HL-60/S4 treated with retinoic acid at 250 ng/mL for 4 days and 3 days (cell line): ENCODE measurements around the gene KIF13A.
"Not testable (repeated sequence)": the region's sequence is repeated elsewhere in the genome, so short reads cannot be mapped to it uniquely, and the experiment has no call there.

Source experiments
- in situ Hi-C: fragments of 300-500 bp; cut with MboI; formaldehyde crosslinking; loops from 2 replicates; pipeline ENCODE4 v1.7.0; 2022; ENCODE audit warnings: low sequenced_read_pairs

KIF13A gene

DNA sequence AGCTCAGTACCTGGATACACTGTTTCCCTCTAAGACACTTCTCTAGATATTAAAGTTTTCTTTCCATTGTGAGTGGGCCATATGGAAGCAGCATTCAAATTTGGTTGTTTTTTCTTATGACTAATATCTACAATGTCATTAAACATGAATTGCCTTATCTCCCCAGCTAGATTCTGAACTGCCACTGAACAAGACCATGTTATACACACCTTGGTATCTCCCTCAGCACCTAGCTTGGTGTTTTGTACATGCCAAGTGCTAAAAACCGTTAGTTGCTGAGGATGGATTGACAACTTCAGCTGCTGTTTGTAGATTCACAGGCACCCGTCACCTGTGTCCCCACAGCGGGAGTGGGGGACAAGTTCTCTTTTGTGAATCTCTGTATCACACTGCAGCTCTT lies 131.1 kb downstream of the KIF13A start:
- in situ Hi-C loops, result no loop called here

DNA sequence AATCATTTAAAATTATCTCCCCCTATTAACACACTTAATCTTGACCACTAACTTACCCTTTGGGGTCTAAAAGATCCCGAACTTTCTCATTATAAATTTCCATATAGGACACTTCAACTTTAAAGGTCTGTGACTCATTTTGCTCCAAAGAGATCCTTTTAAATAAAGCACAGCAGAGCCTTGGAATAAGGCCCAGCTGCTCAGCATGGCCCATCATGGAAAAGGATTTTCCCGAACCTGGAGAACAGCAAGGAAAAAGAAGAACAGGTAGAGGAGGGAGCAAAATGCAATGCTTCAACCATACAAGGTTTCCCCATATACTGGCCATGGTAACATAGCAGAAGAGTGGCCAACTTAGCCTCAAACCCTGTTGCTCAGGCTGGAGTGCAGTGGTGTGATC lies 132.1 kb downstream of the KIF13A start:
- in situ Hi-C loops, result no loop called here

DNA sequence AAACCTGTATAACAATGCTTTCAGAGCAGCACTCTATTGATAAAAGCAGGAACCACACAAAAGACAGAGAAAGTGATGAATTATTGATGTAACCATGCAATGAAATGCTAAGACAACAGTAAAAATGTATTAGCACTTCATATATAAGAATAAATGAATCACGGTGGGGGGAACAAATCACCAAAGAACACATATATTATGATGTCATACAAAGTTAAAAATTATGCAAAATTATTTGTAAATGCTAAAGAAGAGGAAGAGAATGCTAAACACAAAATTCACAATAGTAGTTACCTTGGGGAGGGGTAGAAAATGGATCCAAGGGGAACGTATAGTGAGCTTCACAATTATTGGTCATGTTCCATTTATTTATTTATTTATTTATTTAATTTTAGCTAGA lies 133.9 kb downstream of the KIF13A start:
- in situ Hi-C loops, result no loop called here

DNA sequence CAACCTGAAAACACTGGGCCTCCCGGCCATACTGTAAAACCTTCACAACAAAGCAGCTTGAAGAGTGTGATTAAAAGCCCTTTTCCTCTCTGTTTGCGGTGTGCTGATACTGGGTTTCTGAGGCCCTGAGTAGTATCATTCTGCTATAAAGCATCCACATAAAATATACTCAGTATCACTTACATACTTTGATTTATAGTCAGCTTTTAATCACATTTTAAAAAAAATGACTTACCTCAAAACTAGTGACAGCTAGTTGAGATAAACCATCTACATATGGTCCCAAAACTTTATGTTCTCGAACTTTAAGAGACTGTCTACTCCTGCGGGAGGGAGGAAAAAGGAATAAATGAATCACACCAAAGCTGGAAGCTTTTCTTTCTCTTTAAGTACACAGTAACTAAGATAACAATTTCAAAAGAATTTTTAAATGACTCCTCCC lies 135.7 kb downstream of the KIF13A start:
- in situ Hi-C loops, result no loop called here

DNA sequence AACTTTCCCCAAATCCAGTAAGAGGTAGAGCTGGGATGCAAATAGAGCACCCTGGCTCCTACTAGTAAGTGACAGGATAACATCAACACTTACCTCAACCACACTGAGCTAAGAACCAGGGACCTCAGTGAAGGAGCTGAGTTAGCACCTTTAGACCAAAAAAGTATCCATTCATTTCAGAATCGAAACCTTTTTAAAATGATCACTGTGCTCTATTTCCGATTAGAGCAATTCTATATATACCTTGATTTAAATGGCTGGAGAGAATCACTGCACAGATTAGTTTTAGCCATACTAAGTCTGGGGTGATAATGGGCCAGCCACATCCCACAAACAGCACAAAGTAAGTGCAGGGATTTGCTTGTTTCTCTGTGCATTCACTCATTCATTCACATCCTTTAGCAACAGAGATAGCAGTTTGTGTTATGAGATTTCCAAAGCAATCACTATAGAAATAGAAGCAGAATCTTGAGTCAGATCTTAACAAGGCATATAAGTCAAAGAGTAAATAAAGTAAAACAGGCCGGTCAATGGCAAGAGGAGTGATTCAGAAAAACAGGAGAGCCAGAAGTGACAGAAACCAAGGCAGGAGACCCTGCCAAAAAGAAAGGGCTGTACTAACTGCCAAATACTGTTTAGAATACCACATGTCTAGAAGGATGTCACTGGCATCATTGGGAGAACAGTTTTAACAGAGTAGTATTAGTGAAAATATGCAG lies 136.3 kb downstream of the KIF13A start:
- in situ Hi-C loops, result no loop called here

DNA sequence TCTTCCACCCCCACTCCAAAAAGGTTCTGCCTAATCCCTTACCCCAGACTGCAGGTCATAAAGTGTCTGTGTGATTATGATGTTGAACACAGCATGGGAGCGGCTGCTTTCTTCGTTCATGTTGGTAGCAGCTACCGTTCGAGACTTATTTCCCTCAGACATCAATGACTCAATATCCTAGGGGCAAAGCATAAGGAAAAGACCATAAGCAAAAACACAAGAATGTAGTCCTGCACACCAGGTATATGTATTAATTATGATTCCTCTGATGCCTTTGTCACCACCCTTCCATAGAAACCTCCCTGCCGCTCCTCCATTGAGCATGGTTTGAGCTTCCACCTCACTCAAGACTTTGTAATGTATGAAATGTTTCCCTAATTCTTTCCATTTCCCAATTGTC lies 137.2 kb downstream of the KIF13A start:
- in situ Hi-C loops, result no loop called here

DNA sequence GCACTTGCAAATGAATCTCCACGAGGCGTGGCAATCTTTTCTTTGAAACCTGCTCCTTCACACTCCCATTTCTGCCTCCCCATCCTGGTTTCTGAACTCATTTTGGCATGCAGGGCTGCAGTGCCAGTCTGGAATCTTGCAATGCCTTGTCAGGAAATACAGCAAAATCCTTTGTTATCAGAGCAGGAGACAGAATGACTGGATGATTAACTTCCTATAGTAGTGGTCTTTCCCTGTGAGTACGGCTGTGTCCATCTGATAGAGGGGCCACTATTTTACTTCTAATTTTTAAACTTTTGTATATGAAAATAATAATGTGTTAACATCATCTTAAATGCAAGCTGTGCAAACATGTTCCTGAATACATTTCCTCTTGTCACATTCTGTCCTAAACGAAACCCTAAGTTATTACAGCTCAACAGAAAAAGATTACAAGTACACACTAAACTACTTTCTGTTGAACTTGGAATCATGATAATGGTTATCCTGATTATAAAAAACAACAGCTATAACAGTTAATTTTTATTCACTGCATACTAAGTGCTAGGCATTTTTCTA lies 140.2 kb downstream of the KIF13A start:
- in situ Hi-C loops, result no loop called here

DNA sequence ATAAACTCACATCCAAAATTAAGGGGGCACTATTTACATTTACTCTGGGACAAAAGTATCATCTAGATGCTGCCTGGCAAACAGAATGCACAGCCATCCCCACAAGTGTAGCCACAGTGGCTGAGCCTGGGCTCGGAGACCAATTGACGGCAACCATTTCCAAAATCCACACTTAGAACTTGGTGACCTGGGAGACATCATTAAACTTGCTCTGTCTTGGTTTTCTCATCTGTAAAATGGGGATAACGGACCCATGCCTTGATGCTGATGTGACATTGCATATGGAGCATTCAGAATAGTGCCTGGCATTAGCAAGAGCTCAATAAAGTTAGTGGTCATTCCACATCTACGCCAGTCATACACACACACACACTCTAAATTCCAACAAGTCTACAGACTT lies 140.7 kb downstream of the KIF13A start:
- in situ Hi-C loops, result no loop called here

DNA sequence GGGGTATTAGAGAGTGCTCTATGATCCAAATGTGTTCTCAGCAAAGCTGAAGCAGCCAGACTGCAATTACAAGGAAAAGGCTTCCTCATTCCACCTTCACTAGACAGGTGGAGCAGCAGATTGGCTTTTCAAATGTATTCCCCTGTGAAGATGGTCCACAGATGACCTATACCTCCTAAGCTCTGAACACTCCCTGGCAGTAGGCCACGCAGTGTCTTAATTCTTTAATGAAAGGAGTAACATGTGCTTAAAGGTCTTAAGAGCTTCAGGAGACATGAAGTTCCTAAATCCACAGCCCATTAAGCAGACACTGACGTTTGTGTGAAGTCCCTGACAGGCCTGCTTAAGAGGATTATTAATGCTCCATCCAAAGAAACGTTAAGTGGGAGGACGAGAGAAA lies 141.8 kb downstream of the KIF13A start:
- in situ Hi-C loops, result no loop called here

DNA sequence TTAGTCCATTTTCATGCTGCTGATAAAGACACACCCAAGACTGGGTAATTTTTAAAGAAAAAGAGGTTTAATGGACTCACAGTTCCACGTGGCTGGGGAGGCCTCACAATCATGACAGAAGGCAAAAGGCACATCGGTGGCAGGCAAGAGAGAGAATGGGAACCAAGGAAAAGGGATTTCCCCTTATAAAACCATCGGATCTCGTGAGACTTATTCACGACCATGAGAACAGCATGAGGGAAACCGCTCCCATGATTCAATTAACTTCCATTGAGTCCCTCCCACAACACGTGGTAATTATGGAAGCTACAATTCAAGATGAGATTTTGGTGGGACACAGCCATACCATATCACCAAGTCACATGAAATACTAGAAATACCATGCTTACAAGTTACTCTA lies 142.5 kb downstream of the KIF13A start:
- in situ Hi-C loops, result not testable (repeated sequence)

DNA sequence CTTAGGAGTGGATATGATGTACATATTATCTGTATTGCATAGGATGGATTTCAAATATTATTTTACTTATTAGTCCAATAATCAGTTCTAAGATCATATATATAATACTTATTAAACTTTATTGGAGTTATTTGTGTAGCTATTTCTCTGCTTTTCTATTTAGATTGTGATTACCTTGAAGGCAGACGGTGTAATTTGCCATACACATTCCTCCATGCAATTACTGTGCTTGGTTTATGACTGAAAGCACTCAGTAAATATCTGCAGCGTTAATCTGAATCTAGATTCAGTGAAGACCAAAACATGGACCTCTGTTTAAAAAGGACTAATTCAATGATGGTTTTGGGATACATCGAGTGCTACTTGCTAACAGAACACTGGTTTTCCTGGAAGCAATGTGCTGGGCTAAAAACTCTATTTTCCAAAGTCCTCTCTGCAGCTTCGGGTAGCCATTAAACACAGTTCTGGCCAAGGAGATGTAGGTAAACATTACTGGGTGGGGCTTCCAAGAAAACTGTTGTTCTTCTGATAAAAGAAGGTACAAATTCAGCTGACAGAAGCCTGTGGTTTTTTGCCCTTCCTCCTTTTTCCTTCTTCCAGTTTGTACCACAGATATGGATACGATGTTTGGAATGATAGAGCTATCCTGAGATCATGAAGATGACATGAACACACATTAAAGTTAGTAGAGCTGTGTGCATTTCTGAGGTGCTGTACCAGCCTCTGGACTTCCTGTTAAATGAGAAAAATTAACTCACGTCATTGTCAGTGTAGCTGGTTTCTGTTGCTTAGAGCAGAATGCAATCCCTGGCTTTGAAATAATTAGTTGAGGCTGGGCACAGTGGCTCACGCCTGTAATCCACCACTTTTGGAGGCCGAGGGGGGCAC lies 144.3 kb downstream of the KIF13A start:
- in situ Hi-C loops, result no loop called here

DNA sequence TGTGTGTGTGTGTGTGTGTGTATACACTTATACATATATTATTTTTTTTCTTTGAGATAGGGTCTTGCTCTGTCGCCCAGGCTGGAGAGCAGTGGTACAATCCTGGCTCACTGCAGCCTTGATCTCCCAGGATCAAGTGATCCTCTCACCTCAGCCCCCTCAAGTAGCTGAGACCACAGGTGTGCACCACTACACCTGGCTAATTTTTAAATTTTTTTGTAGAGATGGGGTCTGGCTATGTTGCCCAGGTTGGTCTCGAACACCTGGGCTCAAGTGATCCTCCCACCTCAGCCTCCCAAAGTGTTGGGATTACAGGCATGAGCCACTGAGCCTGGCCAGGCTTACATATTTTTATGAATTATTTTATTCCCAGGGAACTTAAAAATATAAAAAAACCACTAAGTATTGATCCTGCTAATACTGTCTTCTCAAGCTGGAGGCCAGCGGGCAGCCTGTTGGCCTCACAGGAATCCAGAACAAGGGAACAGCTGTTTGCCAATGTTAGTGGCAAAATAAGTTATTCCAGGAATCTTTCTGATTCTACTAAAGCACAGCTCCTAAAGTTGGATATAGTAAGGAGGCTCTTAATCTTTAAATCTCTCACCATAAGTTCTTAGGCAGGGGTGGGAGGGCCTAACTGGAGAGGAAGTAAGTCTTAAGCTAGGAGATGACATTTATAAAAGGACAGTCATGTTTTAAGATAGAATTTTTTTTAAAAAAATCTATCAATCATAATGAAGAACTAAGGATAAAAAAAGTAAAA lies 145.2 kb downstream of the KIF13A start:
- in situ Hi-C loops, result no loop called here

DNA sequence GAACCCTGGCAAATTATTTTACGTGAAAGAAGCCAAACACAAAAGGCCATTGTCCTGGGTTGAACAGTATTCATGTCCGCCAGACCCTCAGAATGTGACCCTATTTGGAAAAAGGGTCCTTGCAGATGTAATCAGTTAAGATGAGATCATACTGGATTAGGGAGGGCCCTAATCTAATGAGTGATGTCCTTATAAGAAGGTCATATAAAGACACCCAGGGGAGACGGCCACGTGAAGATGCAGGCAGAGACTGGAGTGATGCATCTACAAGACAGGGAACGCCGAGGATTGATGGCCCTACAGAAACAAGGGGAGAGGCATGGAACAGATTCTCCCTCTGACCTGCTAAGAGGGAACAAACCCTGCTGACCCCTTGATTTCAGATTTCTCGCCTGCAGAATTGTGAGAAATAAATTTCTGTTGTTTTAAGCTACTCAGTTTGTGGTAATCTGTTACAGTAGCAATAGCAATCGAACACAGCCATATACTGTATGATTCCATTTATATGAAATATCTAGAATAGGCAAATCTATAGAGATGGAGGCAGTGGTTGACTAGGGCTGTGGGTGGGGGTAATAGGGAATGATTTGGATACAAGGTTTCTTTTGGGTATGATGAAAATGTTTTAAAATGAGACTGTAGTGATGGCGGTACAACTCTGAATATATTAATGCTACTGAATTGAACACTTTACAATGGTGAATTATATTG lies 147.8 kb downstream of the KIF13A start:
- in situ Hi-C loops, result no loop called here

DNA sequence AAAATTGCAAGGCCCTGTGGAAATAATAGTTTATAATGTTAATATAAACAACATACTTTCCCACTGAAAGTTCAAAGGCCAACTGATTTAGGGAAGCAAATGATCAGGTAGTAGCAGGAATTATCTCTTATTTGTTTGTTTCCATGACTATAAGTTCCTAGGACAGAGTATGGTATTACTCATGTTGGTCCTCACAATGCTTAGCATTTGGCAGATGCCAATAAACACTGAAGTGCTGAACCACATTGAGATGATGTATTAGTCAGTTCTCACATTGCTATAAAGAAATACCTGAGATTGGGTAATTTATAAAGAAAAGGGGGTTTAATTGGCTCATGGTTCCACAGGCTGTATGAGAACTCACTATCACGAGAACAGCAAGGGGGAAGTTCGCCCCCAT lies 151.1 kb downstream of the KIF13A start:
- in situ Hi-C loops, result no loop called here

DNA sequence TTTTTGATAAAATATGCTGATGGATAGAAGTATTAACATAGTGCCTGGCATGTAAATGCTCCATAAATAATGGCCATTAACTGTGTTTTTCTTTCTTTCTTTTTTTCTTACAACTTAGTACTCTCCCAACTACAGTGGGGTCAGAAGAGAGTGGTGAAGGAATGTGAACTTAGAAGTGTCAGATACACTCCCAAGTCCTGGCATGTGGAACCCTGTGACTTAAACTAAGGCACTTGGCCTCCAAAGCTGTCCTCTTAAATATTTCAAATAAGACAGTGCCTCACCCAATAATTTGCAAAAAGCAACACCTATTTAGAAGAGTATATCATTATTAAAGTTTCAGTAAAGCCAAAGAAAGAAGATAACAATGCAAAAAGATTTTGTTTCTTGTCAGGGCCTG lies 151.7 kb downstream of the KIF13A start:
- in situ Hi-C loops, result no loop called here

DNA sequence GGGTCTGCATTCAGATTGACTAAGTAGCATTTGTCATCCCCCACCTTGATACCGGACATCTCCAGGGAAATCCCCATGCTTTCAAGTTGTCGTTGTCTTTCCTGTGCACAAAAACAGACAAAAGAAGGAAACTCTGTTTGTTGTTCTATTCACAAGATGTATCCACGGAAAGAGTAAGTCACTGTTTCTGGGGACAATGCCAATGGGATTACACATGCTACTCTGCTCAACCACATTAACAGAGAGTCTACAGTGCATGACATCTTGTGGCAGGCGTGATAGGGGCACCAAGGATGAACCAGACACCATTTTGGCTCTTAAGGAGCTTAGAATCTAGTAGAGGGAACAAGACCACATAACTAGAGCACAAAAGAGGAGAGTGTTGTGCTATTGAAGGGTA lies 156.3 kb downstream of the KIF13A start:
- in situ Hi-C loops, result no loop called here

DNA sequence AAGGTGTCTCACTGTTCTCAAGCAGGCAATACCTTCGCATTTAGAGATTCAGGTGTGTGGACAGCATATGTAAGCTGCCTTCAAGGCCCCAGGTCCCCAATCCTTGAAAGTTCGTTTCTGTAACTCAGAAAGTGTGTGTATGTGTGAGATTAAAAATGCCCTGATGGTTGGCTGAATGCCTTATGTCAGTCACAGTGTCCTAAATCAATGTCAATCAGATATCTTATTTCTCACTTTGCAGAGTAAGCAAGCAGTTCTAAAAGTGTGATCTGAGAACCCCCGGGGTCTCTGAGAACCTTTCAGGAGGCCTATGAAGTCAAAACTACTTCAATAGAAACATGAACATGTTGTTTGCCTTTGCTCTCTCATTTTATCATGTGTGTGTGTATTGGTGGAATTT lies 157.5 kb downstream of the KIF13A start:
- in situ Hi-C loops, result no loop called here

DNA sequence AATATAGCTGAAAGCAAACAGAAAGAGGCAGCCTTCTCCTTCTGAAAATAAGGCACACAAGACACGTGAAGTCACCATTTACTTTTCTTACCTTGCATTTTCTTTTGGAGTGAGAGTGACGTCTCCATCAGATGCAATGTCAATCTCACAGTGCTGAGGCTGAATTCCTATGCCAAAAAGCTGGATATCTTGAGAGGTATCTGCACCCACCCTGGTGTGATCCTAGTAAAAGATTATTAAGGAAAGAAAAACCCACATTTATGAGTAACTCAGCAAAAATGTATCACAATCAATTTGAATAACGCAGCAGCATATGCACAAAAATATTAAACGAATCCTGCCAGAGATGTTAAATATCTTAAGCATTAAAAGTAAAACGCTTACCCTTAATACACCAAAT lies 159.3 kb downstream of the KIF13A start:
- in situ Hi-C loops, result no loop called here

DNA sequence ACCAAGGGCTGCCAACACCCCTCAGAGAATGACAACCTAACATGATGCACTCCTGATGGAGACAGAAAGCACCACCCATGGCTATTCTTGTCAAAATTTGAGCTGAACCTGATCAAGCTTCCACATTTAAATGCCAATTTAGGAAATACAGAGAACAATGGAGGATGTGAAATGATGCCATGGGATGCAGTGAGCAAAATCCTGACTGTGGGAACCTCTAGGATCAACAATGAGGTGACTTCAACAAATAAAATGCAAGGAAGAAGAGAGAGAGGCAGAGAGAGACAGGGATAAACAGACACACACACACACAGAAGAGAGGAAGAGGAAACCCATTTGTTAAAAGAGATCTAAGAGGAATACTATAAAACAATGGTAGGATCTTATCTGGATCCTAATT lies 161.1 kb downstream of the KIF13A start:
- in situ Hi-C loops, result no loop called here

DNA sequence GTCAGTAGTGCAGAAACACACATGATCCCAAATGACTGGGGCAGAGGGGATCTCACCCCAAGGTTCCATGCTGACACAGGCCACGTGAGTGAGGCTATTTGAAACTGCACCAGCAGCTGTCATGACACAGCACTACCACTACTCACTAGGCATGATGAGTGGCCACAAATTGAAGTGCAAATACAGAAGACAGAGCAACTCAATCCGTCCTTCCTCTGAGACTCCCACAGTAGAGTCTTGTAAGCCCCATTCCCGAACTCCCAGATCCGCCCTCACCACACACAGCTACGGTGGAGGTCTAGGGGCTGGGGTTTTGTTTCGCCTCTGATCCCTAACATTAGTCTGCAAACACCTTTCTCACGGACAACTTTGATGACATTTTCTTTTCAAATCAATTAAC lies 167.4 kb downstream of the KIF13A start:
- in situ Hi-C loops, result loop anchor here (25.0 kb wide), 2 partner anchors 233 to 658 kb away; no protein-coding TSS in a partner anchor
